GM19463 (cell line): Measurements from ENCODE around the gene JAKMIP2.
"Not testable (repeated sequence)": the region's sequence is repeated elsewhere in the genome, so short reads cannot be mapped to it uniquely, and the experiment has no call there.

Experiments
- ATAC-seq: cut with Tn5 transposase; IDR thresholded peaks from one replicate; pipeline ENCODE4 v1.9.1; 2021; ENCODE audit warnings: mild to moderate bottlenecking, moderate library complexity; ENCODE audit not compliant: unreplicated experiment

The JAKMIP2 gene

GRCh38 chr5:147750065-147750464 lies 32.5 kb downstream of the JAKMIP2 start:
- no peak for ATAC-seq

- ATAC-seq: no peak
These were observed 33.9 kb downstream of the JAKMIP2 start for GRCh38 chr5:147748590-147748989.

GRCh38 chr5:147746986-147747385 lies 35.5 kb downstream of the JAKMIP2 start:
- no peak for ATAC-seq

DNA sequence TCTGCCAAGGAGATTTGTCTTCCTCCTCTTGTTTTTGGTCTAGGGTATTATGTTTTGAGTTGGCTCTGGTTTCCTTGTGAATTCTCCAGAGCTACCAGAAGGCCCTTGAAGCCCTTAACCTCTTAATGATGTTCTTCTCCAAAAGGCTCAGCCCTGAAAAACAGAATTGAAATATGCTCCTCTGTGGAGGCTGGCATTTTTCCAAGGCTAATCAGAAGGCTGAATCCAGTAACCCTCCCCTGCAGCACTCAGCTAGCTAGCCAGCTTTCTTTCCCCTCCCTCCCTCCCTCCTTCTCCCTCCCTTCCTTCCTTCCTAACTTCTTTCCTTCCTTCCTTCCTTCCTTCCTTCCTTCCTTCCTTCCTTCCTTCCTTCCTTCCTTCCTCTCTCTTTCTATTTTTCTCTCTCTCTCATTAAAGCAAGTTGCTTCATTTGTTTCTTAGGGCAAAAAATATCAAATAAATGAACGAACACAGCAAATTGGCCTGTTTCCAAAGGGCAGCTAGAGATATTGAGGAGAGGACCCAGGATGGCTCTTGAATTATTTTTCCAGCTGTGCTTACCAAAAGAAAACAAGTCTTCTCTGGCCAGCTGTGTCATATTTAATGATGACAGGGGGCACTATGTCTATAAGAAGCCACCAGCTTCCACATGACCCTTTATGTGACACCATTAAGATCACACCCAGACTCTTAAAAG lies 38.7 kb downstream of the JAKMIP2 start:
- ATAC-seq: no peak

- ATAC-seq: no peak
These were observed 39.5 kb downstream of the JAKMIP2 start for GRCh38 chr5:147743012-147743411.

- ATAC-seq: no peak
These were observed 40.4 kb downstream of the JAKMIP2 start for GRCh38 chr5:147742151-147742550.

DNA sequence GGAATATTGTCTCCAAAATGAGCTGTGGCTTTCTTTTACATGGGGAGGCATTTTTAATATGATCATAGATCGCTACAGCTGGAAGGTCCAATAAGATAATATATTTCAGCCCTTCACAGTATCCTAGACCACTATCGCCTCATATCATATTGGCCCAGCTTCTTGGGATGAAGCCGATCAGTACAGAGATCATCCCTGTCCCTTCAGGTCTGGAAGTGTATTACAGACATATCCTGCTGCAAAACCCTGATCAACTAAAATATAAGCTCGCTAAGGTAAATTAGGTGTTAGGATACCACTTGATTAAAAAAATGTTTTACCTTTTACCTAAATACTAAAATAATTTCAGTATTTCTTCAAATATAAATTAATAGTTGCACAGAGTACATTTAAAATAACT lies 41.7 kb downstream of the JAKMIP2 start:
- ATAC-seq: no peak

GRCh38 chr5:147737921-147738320 lies 44.6 kb downstream of the JAKMIP2 start:
- no peak for ATAC-seq

- ATAC-seq: no peak
These were observed 46.9 kb downstream of the JAKMIP2 start for GRCh38 chr5:147735621-147736125.

- ATAC-seq: no peak
These were observed 47.6 kb downstream of the JAKMIP2 start for GRCh38 chr5:147734894-147735293.

DNA sequence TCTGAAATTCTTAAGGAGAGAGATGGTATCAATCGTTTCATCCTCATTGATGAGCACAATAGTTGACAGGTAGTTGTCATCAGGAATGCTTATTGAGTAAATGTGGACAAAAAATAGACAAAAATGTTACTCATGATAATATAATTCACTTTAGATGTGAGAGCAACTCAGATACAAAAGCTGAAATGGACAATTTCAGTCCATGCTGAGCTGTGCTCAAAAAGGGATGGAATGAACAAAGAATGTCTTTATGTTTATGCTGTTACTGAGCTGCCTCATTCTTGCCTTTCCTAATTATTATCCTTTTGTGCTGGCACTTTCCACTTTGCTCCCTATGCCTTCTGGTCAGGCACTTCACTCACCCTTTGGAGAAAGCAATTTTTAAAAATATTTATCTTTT lies 49.5 kb downstream of the JAKMIP2 start:
- no peak for ATAC-seq

- ATAC-seq: no peak
These were observed 50.1 kb downstream of the JAKMIP2 start for GRCh38 chr5:147732291-147732883.

DNA sequence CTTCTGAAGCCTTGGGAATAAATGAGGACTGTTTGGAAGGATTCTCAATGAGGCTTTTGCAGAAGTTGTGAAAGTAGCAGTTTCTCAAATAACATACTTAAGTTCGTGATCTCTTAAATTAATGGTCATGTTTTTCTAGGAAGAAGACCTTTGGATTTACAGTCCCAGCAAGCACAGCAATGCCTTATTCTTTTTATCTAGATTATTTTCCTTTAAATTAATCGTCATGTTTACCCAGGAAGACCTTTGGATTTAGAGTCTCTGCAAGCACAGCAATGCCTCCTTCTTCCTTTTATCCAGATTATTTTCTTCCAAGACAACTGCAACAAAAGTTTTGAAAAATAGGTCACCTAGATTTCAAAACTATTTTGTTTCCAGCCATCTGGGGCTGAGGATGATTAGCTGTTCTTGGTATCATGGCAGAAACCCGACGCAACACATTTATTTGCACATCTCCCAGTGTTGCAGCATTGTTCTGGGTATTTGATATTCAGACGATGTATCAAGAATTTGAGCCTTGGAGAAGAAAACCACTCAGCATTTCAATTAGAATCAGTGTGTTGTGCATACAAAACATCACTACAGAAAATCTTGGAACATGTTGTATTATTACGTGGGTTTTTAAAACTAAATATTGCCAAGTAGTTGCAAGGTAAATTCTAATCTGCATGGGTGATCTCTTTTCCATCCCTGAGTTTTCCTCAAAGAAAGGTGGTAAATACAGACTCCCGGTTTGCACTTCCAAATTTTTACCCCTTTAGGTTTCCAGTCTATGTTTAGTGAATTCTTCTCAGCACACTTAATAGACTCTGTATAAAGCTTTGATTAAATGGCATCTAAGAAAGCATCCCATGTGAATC lies 50.9 kb downstream of the JAKMIP2 start:
- ATAC-seq: no peak

DNA sequence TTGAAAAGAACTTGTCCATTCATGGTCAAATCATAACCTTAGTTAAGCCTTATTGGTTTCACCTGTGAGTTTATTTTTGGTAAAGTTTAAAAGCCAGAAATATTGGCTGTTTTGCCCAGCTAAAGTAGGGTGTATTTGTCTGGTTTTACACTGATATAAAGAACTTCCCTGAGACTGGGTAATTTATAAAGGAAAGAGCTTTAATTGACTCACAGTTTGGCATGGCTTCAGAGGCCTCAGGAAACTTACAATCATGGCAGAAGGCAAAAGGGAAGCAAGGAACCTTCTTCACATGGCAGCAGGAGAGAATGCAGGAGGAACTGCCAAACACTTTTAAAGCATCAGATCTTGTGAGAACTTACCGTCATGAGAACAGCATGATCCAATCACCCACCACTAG lies 55.3 kb downstream of the JAKMIP2 start:
- no peak for ATAC-seq

GRCh38 chr5:147721191-147721960 lies 61.2 kb downstream of the JAKMIP2 start:
- ATAC-seq: not testable (repeated sequence)

DNA sequence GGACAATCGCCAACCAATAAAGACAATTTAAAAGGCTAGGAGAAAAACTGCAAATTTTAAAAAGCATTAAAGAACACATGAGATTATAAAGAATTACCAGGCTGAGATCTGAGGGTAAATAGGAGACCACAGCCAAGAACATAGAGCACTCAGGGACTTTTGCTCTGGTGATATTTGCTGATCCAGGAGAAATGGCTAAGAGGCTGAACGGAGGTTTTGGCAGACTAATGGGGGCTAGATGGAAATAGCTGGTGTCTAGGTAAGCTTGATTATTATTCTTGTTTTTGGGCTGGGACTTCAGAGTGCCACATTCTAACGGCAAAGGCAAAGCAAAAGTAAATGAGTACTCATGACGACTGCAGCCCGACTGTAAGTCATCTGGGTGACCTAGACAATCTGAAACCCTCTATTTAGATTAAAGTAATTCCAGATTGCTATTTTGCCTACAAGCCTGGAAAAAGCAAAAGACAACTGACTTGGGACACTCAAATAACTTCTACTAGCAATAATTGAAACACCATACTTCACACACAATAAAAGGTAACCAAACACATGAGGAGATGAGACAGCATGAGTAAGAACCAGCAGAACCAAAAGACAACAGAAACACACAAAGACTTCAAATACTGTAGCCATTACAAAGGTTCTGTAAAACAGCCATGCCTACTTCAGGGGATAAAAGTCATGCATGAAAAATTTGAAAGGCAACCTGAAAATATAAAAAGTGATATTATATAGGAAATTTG lies 68.8 kb downstream of the JAKMIP2 start:
- ATAC-seq: no peak

DNA sequence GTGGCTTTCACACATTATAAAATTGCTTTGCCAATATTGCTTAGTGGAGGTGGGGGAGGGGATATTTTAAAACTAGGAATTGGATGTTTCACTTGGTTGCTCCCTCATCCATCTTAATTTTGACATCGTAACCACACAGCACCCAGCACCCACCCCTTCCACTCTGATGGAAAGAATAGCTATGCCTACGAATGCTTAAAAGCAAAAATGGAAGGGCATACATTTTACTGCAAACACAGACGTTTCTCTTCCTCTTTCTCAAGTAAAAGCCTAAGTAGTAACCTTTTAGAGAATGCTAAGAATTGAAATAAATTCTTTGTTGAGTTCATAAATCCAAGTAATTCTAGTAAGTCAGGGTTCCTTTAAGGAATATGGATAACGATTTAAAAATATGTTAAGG lies 69.9 kb downstream of the JAKMIP2 start:
- ATAC-seq: no peak

GRCh38 chr5:147712019-147712418 lies 70.5 kb downstream of the JAKMIP2 start:
- ATAC-seq: no peak

DNA sequence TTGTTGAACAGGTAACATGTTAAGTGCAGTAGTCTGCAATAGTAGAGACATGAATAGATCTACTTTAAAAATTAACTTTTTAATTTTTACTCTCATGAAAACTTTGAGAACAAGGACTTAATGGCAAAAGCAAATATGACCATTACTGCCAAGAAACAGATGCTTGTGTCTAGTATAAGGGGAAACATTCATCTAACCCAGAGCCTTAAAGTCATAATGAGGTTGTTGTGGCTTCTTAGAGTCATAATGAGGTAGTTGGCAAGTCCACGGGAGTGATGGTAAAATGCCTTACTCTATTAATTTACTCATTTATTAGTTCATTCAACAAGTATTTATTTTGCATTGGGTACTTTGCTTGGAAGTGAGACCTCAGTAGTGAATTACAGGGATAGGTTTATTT lies 71.5 kb downstream of the JAKMIP2 start:
- ATAC-seq: no peak

GRCh38 chr5:147708708-147709107 lies 73.8 kb downstream of the JAKMIP2 start:
- no peak for ATAC-seq
